Liver (tissue), 9 donors: Measurements from ENCODE around the gene TCERG1L. TPM values are rescaled to one million over a fixed set of nuclear protein-coding genes. Genes with fewer than 3 reads are reported as not detected.

Experiments used
- DNase-seq: peaks from one replicate; pipeline ENCODE4 v3.0.0-alpha.2; 2017; ENCODE audit warnings: low spot score
- H3K27ac ChIP-seq, 2 donors: one replicate each; pipeline ENCODE4 v1.7.0; 2013; ENCODE audit warnings: inconsistent platforms in 2 of 2, low read length in 2 of 2, control low read depth in 1 of 2, low read depth in 1 of 2, mild to moderate bottlenecking in 1 of 2
- H3K27me3 ChIP-seq, 4 donors: one replicate each; pipeline versions ENCODE4 v1.6.1 to v1.7.0; 2013; ENCODE audit warnings: low read length in 3 of 4, inconsistent platforms in 1 of 4, mild to moderate bottlenecking in 1 of 4, moderate library complexity in 1 of 4; ENCODE audit not compliant: control insufficient read depth in 4 of 4, insufficient read depth in 4 of 4
- H3K36me3 ChIP-seq, 4 donors: one replicate each; pipeline versions ENCODE4 v1.6.1 to v1.7.0; 2013; ENCODE audit warnings: low read length in 3 of 4, mild to moderate bottlenecking in 3 of 4, low read depth in 1 of 4, moderate library complexity in 1 of 4; ENCODE audit not compliant: control insufficient read depth in 4 of 4, insufficient read depth in 3 of 4
- H3K4me1 ChIP-seq, 4 donors: one replicate each; pipeline versions ENCODE4 v1.6.1 to v1.7.0; 2013; ENCODE audit warnings: low read length in 3 of 4, mild to moderate bottlenecking in 3 of 4, moderate library complexity in 1 of 4; ENCODE audit not compliant: control insufficient read depth in 4 of 4, insufficient read depth in 4 of 4
- H3K4me3 ChIP-seq, 3 donors: one replicate each; pipeline versions ENCODE4 v1.6.1 to v1.7.0; 2013; ENCODE audit warnings: low read length in 3 of 3, control low read depth in 1 of 3, low read depth in 1 of 3, mild to moderate bottlenecking in 1 of 3
- H3K9ac ChIP-seq, 2 donors: one replicate each; pipeline ENCODE4 v1.7.0; 2013; ENCODE audit warnings: low read length in 2 of 2, mild to moderate bottlenecking in 2 of 2, moderate library complexity in 2 of 2, control low read depth in 1 of 2, low read depth in 1 of 2
- H3K9me3 ChIP-seq, 4 donors: one replicate each; pipeline versions ENCODE4 v1.6.1 to v1.7.0; 2013; ENCODE audit warnings: low read length in 3 of 4; ENCODE audit not compliant: control insufficient read depth in 4 of 4
- ATF3 ChIP-seq: IDR thresholded peaks from 2 replicates; pipeline ENCODE4 v1.6.1; 2016; ENCODE audit warnings: antibody characterized with exemption
- CTCF ChIP-seq: fragments of 150-350 bp; IDR thresholded peaks from 2 replicates; pipeline ENCODE4 v1.5.1; 2017; ENCODE audit warnings: improper control_type of control experiment, low read depth, low read length; ENCODE audit not compliant: missing input control
- EGR1 ChIP-seq, 2 donors: IDR thresholded peaks; 2 replicates each; pipeline ENCODE4 v1.6.1; 2016 to 2018; ENCODE audit warnings: antibody characterized with exemption in 2 of 2, low read depth in 2 of 2
- FOXA1 ChIP-seq: IDR thresholded peaks from 2 replicates; pipeline ENCODE4 v1.6.1; 2016; ENCODE audit warnings: antibody characterized with exemption
- GABPA ChIP-seq, 2 donors: IDR thresholded peaks in 1 of 2; conservative IDR thresholded peaks in 1 of 2; 2 replicates each; pipeline ENCODE4 v1.6.1; 2016; ENCODE audit warnings: antibody characterized with exemption in 2 of 2, mild to moderate bottlenecking in 1 of 2, moderate library complexity in 1 of 2
- HNF4A ChIP-seq, 2 donors: conservative IDR thresholded peaks; 2 replicates each; pipeline ENCODE4 v1.6.1; 2016; ENCODE audit warnings: antibody characterized with exemption in 2 of 2, mild to moderate bottlenecking in 2 of 2
- HNF4G ChIP-seq: IDR thresholded peaks from 2 replicates; pipeline ENCODE4 v1.6.1; 2016; ENCODE audit warnings: antibody characterized with exemption
- JUND ChIP-seq, 2 donors: IDR thresholded peaks; 2 replicates each; pipeline ENCODE4 v1.6.1; 2016; ENCODE audit warnings: antibody characterized with exemption in 2 of 2
- MAX ChIP-seq: IDR thresholded peaks from 2 replicates; pipeline ENCODE4 v1.6.1; 2016; ENCODE audit warnings: antibody characterized with exemption
- NR2F2 ChIP-seq: IDR thresholded peaks from 2 replicates; pipeline ENCODE4 v1.6.1; 2016; ENCODE audit warnings: antibody characterized with exemption
- RAD21 ChIP-seq, 2 donors: IDR thresholded peaks; 2 replicates each; pipeline ENCODE4 v1.6.1; 2016; ENCODE audit warnings: antibody characterized with exemption in 2 of 2, mild to moderate bottlenecking in 2 of 2
- RXRA ChIP-seq, 2 donors: IDR thresholded peaks; 2 replicates each; pipeline ENCODE4 v1.6.1; 2017 to 2018; ENCODE audit warnings: antibody characterized with exemption in 2 of 2, mild to moderate bottlenecking in 1 of 2
- SP1 ChIP-seq: IDR thresholded peaks from 2 replicates; pipeline ENCODE4 v1.6.1; 2018; ENCODE audit warnings: antibody characterized with exemption, mild to moderate bottlenecking
- TAF1 ChIP-seq: conservative IDR thresholded peaks from 2 replicates; pipeline ENCODE4 v1.6.1; 2016; ENCODE audit warnings: antibody characterized with exemption, mild to moderate bottlenecking
- ZBTB33 ChIP-seq: IDR thresholded peaks from 2 replicates; pipeline ENCODE4 v1.6.1; 2016; ENCODE audit warnings: antibody characterized with exemption
- WGBS: extraction: QIAGEN DNeasy Blood & Tissue Kit; methylation state at CpG from one replicate; pipeline ENCODE4 v1.1.7; 2013; 5-methylcytosine and 5-hydroxymethylcytosine counted together
- polyA plus RNA-seq, 2 donors: library from polyadenylated mRNA; stranded (reverse) in 1 of 2; unstranded in 1 of 2; fragments of 200-250 nt in 1 of 2; fragments of >200 nt in 1 of 2; fragmentation: Nextera tagmentation in 1 of 2; extraction: Ambion mirVana in 1 of 2; gene quantifications; one replicate each; pipeline versions ENCODE4 v1.2.1 to v1.2.3, GENCODE V29; 2013 to 2015
- total RNA-seq, 2 donors: library from RNA; depleted of rRNA; stranded (reverse); fragments of >200 nt; gene quantifications; one replicate each; pipeline ENCODE4 v1.2.3, GENCODE V29; 2014
- donor health status: healthy.
- donor health status: healthy.
- donor health status: healthy.
- donor health status: healthy.
- donor health status: healthy.

Gene TCERG1L
- total and polyA plus RNA-seq, 4 donors: not detected

- Histone ChIP-seq H3K4me3 (no peak overlapping the region), H3K36me3 (no peaks in the 10 kb centered on the region), H3K9ac (no peak overlapping the region), H3K27me3 (peaks cover 0 to 8% (median 3%) of the 10 kb centered on the region in 4 donors), H3K4me1 (no peaks in the 10 kb centered on the region), H3K27ac (no peak overlapping the region), H3K9me3 (no peaks in the 10 kb centered on the region)
- WGBS: 85% methylated on average over 9 of the region's 9 CpGs
- DNase-seq: no peak
- no peak for TF ChIP-seq CTCF
- no peak for TF ChIP-seq NR2F2
- no peak for TF ChIP-seq EGR1 (IDR thresholded peaks at IDR 0.05; ENCODE audit: low read depth in 2 of 2)
- TF ChIP-seq MAX: no peak
- no peak for TF ChIP-seq HNF4A (conservative IDR thresholded peaks at IDR 0.05)
- no peak for TF ChIP-seq ZBTB33
- TF ChIP-seq FOXA1: no peak
- no peak for TF ChIP-seq RAD21 (IDR thresholded peaks at IDR 0.05)
- TF ChIP-seq ATF3: no peak
- TF ChIP-seq JUND (IDR thresholded peaks at IDR 0.05): no peak
- no peak for TF ChIP-seq GABPA (IDR thresholded peaks at IDR 0.05 in 1 of 2, conservative IDR thresholded peaks at IDR 0.05 in 1 of 2)
Measured at GRCh38 chr10:131258256-131258655, 53.3 kb downstream of the TCERG1L start.

GRCh38 chr10:131257027-131257426 lies 54.5 kb downstream of the TCERG1L start:
- Histone ChIP-seq H3K36me3 (no peaks in the 10 kb centered on the region), H3K9ac (no peak overlapping the region), H3K4me3 (no peak overlapping the region), H3K27me3 (peaks cover 0 to 6% (median 3%) of the 10 kb centered on the region in 4 donors), H3K9me3 (no peaks in the 10 kb centered on the region), H3K27ac (no peak overlapping the region), H3K4me1 (no peaks in the 10 kb centered on the region)
- no peak for DNase-seq
- 79% methylated on average over 11 of the region's 11 CpGs for WGBS
- TF ChIP-seq ATF3 (no peak), SP1 (no peak), HNF4G (no peak), ZBTB33 (no peak), RAD21 (IDR thresholded peaks at IDR 0.05) (no peak), GABPA (IDR thresholded peaks at IDR 0.05 in 1 of 2, conservative IDR thresholded peaks at IDR 0.05 in 1 of 2) (no peak), TAF1 (no peak), RXRA (IDR thresholded peaks at IDR 0.05) (no peak), HNF4A (conservative IDR thresholded peaks at IDR 0.05) (no peak), FOXA1 (no peak)
